ENCODE data around the gene CCDC93. TPM values are rescaled to one million over a fixed set of nuclear protein-coding genes. Genes with fewer than 3 reads are reported as not detected.

The CCDC93 gene, protein sequence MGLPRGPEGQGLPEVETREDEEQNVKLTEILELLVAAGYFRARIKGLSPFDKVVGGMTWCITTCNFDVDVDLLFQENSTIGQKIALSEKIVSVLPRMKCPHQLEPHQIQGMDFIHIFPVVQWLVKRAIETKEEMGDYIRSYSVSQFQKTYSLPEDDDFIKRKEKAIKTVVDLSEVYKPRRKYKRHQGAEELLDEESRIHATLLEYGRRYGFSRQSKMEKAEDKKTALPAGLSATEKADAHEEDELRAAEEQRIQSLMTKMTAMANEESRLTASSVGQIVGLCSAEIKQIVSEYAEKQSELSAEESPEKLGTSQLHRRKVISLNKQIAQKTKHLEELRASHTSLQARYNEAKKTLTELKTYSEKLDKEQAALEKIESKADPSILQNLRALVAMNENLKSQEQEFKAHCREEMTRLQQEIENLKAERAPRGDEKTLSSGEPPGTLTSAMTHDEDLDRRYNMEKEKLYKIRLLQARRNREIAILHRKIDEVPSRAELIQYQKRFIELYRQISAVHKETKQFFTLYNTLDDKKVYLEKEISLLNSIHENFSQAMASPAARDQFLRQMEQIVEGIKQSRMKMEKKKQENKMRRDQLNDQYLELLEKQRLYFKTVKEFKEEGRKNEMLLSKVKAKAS
- 15.5 and 15.6 TPM in 2 replicates for polyA plus RNA-seq

GRCh38 chr2:118013724-118014491 lies at the start of gene CCDC93:
CCDC93 (minus strand) TSS chr2:118014070; CDS start chr2:118013995, 75 bp downstream.

Other genes with a start within 250 kb of the CCDC93 start
- gene DDX18, start 199.4 kb downstream of the CCDC93 start, polyA plus RNA-seq: 54.0 and 63.1 TPM in 2 replicates
- 120 and 143 TPM in 2 replicates for gene INSIG2, start 74.4 kb upstream of the CCDC93 start, polyA plus RNA-seq